Measurements from ENCODE around the gene ATG14. TPM values are rescaled to one million over a fixed set of nuclear protein-coding genes. Genes with fewer than 3 reads are reported as not detected.
"Not testable (repeated sequence)": the region's sequence is repeated elsewhere in the genome, so short reads cannot be mapped to it uniquely, and the experiment has no call there.

ATG14 gene
- total RNA-seq, 2 experiments from 2014 or later = 5.9 to 6.0 TPM

- Mint-ChIP-seq H3K4me3 (no peak overlapping the region), H3K9me3 (peaks cover 1% of the 10 kb centered on the region), H3K27ac (no peak overlapping the region)
Measured at GRCh38 chr14:55355922-55356321, 55.7 kb downstream of the ATG14 start.

GRCh38 chr14:55354500-55354899 lies 57.1 kb downstream of the ATG14 start:
- no peak overlapping the region for H3K4me3 Mint-ChIP-seq
- H3K27ac Mint-ChIP-seq = no peak overlapping the region
- H3K27me3 Mint-ChIP-seq = no peaks in the 10 kb centered on the region
- peaks cover 9% of the 10 kb centered on the region for H3K4me1 Mint-ChIP-seq
- peak; percentile 23 for DNase-seq
- no peaks in the 10 kb centered on the region for H3K9me3 Mint-ChIP-seq
- peaks cover 5% of the 10 kb centered on the region for H3K36me3 Mint-ChIP-seq

More at GRCh38 chr14:55355922-55356321, 55.7 kb downstream of the ATG14 start:
- DNase-seq = no peak
- Mint-ChIP-seq H3K27me3 (no peaks in the 10 kb centered on the region), H3K36me3 (peaks cover 4% of the 10 kb centered on the region), H3K4me1 (peaks cover 9% of the 10 kb centered on the region)

GRCh38 chr14:55353686-55354467 lies 57.8 kb downstream of the ATG14 start:
- H3K4me1 Mint-ChIP-seq = peaks cover 13% of the 10 kb centered on the region
- no peak for DNase-seq
- H3K36me3 Mint-ChIP-seq = peaks cover 5% of the 10 kb centered on the region
- H3K27me3 Mint-ChIP-seq = no peaks in the 10 kb centered on the region
- H3K27ac Mint-ChIP-seq = peak overlapping the region; percentile 69
- H3K4me3 Mint-ChIP-seq = no peak overlapping the region
- H3K9me3 Mint-ChIP-seq = no peaks in the 10 kb centered on the region

GRCh38 chr14:55352201-55352600 lies 59.4 kb downstream of the ATG14 start:
- Mint-ChIP-seq H3K27ac (no peak overlapping the region), H3K9me3 (no peaks in the 10 kb centered on the region), H3K4me1 (peaks cover 14% of the 10 kb centered on the region), H3K36me3 (peaks cover 5% of the 10 kb centered on the region), H3K27me3 (no peaks in the 10 kb centered on the region), H3K4me3 (no peak overlapping the region)
- DNase-seq = no peak

GRCh38 chr14:55351111-55351510 lies 60.5 kb downstream of the ATG14 start:
- Mint-ChIP-seq H3K4me1 (peaks cover 17% of the 10 kb centered on the region), H3K27ac (no peak overlapping the region), H3K27me3 (no peaks in the 10 kb centered on the region), H3K9me3 (no peaks in the 10 kb centered on the region), H3K36me3 (peaks cover 5% of the 10 kb centered on the region), H3K4me3 (no peak overlapping the region)
- no peak for DNase-seq

GRCh38 chr14:55350461-55350860 lies 61.2 kb downstream of the ATG14 start:
- peaks cover 17% of the 10 kb centered on the region for H3K4me1 Mint-ChIP-seq
- H3K4me3 Mint-ChIP-seq = no peak overlapping the region
- no peak for DNase-seq
- no peaks in the 10 kb centered on the region for H3K27me3 Mint-ChIP-seq
- no peaks in the 10 kb centered on the region for H3K9me3 Mint-ChIP-seq
- H3K27ac Mint-ChIP-seq = no peak overlapping the region
- H3K36me3 Mint-ChIP-seq = peaks cover 5% of the 10 kb centered on the region

- peaks cover 19% of the 10 kb centered on the region for H3K4me1 Mint-ChIP-seq
- H3K27me3 Mint-ChIP-seq = no peaks in the 10 kb centered on the region
- H3K4me3 Mint-ChIP-seq = no peak overlapping the region
- H3K9me3 Mint-ChIP-seq = no peaks in the 10 kb centered on the region
- no peak for DNase-seq
- H3K27ac Mint-ChIP-seq = no peak overlapping the region
- H3K36me3 Mint-ChIP-seq = peaks cover 5% of the 10 kb centered on the region
Measured at GRCh38 chr14:55349565-55349964, 62.1 kb downstream of the ATG14 start.

- no peaks in the 10 kb centered on the region for H3K9me3 Mint-ChIP-seq
- H3K27me3 Mint-ChIP-seq = no peaks in the 10 kb centered on the region
- peaks cover 5% of the 10 kb centered on the region for H3K36me3 Mint-ChIP-seq
- no peak for DNase-seq
- H3K27ac Mint-ChIP-seq = no peak overlapping the region
- H3K4me3 Mint-ChIP-seq = no peak overlapping the region
- peaks cover 15% of the 10 kb centered on the region for H3K4me1 Mint-ChIP-seq
Measured at GRCh38 chr14:55348766-55349453, 62.7 kb downstream of the ATG14 start.

- Mint-ChIP-seq H3K27ac (no peak overlapping the region), H3K4me1 (peaks cover 14% of the 10 kb centered on the region), H3K27me3 (no peaks in the 10 kb centered on the region), H3K9me3 (no peaks in the 10 kb centered on the region), H3K36me3 (peaks cover 5% of the 10 kb centered on the region), H3K4me3 (no peak overlapping the region)
- no peak for DNase-seq
Measured at GRCh38 chr14:55347748-55348147, 63.9 kb downstream of the ATG14 start.

- Mint-ChIP-seq H3K4me1 (peaks cover 15% of the 10 kb centered on the region), H3K27me3 (no peaks in the 10 kb centered on the region), H3K27ac (no peak overlapping the region), H3K9me3 (no peaks in the 10 kb centered on the region), H3K36me3 (peaks cover 5% of the 10 kb centered on the region), H3K4me3 (no peak overlapping the region)
- no peak for DNase-seq
Measured at GRCh38 chr14:55347040-55347439, 64.6 kb downstream of the ATG14 start.

GRCh38 chr14:55344582-55345163 lies 67.0 kb downstream of the ATG14 start:
- not testable (repeated sequence) for H3K27me3 Mint-ChIP-seq, DNase-seq, H3K4me3 Mint-ChIP-seq, H3K36me3 Mint-ChIP-seq, H3K9me3 Mint-ChIP-seq, H3K27ac Mint-ChIP-seq
- H3K4me1 Mint-ChIP-seq = peaks cover 35% of the 10 kb centered on the region

GRCh38 chr14:55341781-55342180 lies 69.8 kb downstream of the ATG14 start:
- DNase-seq = no peak
- H3K4me3 Mint-ChIP-seq = no peak overlapping the region
- no peak overlapping the region for H3K27ac Mint-ChIP-seq
- peaks cover 3% of the 10 kb centered on the region for H3K36me3 Mint-ChIP-seq
- H3K27me3 Mint-ChIP-seq = no peaks in the 10 kb centered on the region
- H3K9me3 Mint-ChIP-seq = no peaks in the 10 kb centered on the region
- peaks cover 48% of the 10 kb centered on the region for H3K4me1 Mint-ChIP-seq

- H3K9me3 Mint-ChIP-seq = no peaks in the 10 kb centered on the region
- peaks cover 52% of the 10 kb centered on the region for H3K4me1 Mint-ChIP-seq
- H3K4me3 Mint-ChIP-seq = no peak overlapping the region
- no peak for DNase-seq
- peaks cover 3% of the 10 kb centered on the region for H3K36me3 Mint-ChIP-seq
- H3K27me3 Mint-ChIP-seq = no peaks in the 10 kb centered on the region
- H3K27ac Mint-ChIP-seq = peak overlapping the region; percentile 51
Measured at GRCh38 chr14:55340482-55340881, 71.1 kb downstream of the ATG14 start.

- no peak overlapping the region for H3K27ac Mint-ChIP-seq
- no peak for DNase-seq
- peaks cover 7% of the 10 kb centered on the region for H3K36me3 Mint-ChIP-seq
- no peaks in the 10 kb centered on the region for H3K9me3 Mint-ChIP-seq
- H3K27me3 Mint-ChIP-seq = no peaks in the 10 kb centered on the region
- peaks cover 57% of the 10 kb centered on the region for H3K4me1 Mint-ChIP-seq
- H3K4me3 Mint-ChIP-seq = no peak overlapping the region
Measured at GRCh38 chr14:55339770-55340169, 71.9 kb downstream of the ATG14 start.

- no peak for DNase-seq
- Mint-ChIP-seq H3K4me1 (peaks cover 77% of the 10 kb centered on the region), H3K27ac (no peak overlapping the region), H3K9me3 (no peaks in the 10 kb centered on the region), H3K4me3 (no peak overlapping the region), H3K27me3 (no peaks in the 10 kb centered on the region), H3K36me3 (peaks cover 15% of the 10 kb centered on the region)
Measured at GRCh38 chr14:55336691-55337090, 74.9 kb downstream of the ATG14 start.
